LHCN-M2 (cell line): ENCODE measurements around the gene MBNL1. TPM values are rescaled to one million over a fixed set of nuclear protein-coding genes. Genes with fewer than 3 reads are reported as not detected.

Source experiments
- DNase-seq: peaks from one replicate; pipeline ENCODE4 v3.0.0-alpha.2; 2012; ENCODE audit warnings: low read depth
- total RNA-seq: library from RNA; depleted of rRNA; stranded (reverse); fragments of >200 nt; gene quantifications from 2 replicates; pipeline ENCODE4 v1.2.3, GENCODE V29; 2014

The MBNL1 gene
- total RNA-seq, 1 experiment from 2014 or later: 149 TPM

DNA sequence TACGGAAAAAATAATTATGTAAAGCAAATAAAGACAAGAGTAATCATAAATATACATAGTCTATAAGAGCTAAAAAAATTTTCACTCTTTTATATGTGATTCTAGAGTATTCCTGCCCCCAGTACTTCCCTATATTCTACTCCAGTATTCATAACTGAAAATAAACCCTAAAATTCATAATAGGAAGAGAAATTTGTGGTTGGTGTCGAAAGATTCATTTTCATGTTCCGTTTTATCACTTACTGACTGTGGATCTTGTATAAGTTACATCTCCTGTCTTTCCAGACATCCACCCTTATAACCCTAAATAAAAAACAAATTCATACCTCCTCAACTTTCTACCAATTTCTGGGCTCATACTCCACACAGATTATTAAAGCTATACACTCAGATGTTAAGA is 16.0 kb upstream of the MBNL1 start:
- DNase-seq: no peak

- DNase-seq: no peak
Observed at GRCh38 chr3:152253514-152253913, 15.2 kb upstream of the MBNL1 start.

DNA sequence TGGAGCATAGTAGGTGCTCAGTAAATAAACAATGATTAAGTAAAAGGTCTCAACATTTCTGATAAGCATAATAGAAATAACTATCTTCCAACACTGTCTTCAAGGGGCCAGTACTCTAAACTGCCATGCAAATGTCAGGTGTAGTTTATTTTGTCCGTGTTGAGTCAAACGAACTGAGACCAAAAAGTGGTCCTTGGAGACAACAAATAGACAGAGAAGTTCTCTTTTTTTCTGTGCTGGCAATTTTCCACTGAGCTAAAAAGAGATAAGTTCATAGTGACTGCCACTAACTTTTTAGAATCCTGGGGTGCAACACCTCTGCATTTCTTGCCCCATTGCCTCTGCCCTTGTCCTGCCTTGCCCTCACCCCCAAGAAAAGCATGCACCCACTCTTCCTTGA is 14.7 kb upstream of the MBNL1 start:
- DNase-seq: no peak

DNA sequence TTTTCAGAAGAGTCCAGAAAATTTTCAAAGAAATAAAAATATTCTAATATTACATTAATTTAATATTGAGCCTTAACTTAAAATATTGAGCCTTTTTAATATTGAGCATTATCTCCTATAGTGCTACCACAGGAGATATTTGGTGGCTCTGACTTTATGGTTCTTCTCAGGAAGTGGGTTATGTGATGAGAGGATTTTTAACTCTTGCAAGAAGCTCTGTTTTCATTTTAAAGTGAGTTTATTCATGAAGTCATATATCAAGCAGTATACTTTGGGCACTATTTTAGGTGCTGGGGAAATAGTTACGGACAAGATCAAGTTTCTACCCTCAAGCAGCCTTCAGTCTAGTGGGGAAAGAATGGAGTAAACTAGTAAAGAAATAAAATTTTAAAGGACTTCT is 13.4 kb upstream of the MBNL1 start:
- no peak for DNase-seq

- DNase-seq: no peak
Observed at GRCh38 chr3:152256851-152257562, 11.7 kb upstream of the MBNL1 start.

GRCh38 chr3:152257563-152258035 is 11.1 kb upstream of the MBNL1 start:
- no peak for DNase-seq

GRCh38 chr3:152258448-152259393 is 10.0 kb upstream of the MBNL1 start:
- peak; percentile 95 for DNase-seq

GRCh38 chr3:152259468-152259867 is 9.3 kb upstream of the MBNL1 start:
- no peak for DNase-seq

GRCh38 chr3:152260026-152260425 is 8.7 kb upstream of the MBNL1 start:
- DNase-seq: no peak

DNA sequence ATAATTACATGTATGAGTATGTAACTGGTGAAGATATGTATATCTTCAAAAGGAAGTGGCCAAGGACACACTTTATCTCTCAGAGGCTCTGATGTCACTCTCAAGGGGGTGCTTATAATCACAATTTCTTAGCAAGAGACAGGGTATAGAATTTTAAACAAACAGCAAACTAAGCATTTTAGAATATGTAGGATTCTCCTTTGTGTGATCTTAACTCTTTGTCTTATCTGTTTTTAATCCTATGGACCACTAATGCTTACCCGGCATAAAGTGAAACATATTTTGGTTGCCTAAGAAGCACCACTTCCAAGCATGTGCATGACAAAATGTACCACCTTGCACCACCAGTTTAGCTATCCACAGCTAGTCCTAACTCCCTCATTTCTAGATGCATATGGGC is 8.2 kb upstream of the MBNL1 start:
- no peak for DNase-seq

DNA sequence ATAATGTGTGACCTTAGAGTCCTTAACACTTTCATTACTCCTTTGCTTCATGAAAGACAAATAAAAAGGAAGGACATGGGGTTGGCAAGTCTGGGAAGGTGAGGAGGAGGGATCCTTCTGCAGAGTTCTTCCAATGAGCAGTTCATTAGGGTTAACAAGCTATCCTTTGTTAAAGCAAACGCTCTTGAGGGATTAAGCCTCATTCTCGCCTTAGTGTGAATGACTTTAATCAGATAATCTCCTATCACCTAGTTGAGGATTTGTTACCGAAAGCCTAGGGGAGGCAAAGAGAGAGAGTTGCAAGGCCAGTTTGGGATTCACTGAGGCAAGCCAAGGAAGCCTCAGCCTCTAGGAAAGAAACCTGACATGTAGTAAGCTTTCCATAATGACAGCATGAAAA is 7.4 kb upstream of the MBNL1 start:
- no peak for DNase-seq

- no peak for DNase-seq
Observed at GRCh38 chr3:152263711-152264110, 5.0 kb upstream of the MBNL1 start.

DNA sequence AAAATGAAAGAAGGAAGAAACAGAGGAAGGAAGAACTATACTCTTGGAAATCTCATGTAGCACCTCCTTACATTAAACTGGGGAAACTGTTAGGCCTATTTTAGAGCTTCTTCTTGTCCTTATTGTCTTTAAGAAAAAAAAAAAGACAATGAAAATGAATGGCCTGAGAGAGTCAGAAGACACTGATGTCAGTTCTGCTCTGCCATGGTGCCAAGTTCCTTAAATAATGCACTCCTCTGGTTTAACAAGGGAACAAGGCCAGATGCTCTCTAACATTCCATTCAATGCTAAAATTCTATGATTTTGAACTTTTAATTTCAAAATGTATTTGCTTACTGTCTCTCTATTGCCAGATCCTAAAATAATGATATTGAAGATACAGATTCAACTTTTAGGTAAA is 4.4 kb upstream of the MBNL1 start:
- no peak for DNase-seq

DNA sequence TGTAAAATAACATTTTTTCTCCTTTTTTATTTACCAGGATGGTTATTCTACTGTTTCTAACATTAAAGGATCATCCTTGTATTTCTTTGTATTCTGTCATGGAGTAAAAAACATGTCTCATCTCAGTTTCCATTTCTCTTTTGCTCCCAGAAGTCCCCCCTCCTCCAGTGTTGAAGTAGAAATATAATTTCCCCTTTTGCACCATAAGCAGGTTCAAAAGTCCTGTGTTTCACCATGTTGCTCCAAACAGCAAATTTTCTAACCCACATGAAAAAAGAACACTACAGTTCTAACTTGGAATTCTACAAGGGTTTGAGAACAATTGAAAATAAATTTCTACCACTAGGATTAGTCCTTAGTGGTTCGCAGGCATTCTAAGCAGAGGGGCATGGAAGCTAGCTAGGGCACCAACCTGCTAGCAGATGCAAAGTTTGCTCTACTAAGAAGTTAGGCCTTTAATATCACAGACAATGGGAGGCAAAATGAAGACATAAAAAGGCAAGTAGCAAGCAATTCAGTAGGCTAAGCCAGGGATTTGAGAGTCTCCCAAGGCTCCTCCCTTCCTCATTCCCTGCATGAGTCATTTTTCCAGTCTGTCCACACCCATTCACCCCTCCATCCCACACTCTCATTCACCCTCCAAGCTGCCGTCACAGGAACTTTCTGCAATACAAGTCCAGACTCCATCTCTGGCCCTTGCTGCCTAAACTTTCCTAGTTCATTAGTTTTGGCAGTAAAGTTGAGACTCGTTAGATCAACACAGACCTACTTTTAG is 2.3 kb upstream of the MBNL1 start:
- peak; percentile 94 for DNase-seq

- DNase-seq: no peak
Observed at GRCh38 chr3:152267831-152268554, 736 bp upstream of the MBNL1 start.

DNA sequence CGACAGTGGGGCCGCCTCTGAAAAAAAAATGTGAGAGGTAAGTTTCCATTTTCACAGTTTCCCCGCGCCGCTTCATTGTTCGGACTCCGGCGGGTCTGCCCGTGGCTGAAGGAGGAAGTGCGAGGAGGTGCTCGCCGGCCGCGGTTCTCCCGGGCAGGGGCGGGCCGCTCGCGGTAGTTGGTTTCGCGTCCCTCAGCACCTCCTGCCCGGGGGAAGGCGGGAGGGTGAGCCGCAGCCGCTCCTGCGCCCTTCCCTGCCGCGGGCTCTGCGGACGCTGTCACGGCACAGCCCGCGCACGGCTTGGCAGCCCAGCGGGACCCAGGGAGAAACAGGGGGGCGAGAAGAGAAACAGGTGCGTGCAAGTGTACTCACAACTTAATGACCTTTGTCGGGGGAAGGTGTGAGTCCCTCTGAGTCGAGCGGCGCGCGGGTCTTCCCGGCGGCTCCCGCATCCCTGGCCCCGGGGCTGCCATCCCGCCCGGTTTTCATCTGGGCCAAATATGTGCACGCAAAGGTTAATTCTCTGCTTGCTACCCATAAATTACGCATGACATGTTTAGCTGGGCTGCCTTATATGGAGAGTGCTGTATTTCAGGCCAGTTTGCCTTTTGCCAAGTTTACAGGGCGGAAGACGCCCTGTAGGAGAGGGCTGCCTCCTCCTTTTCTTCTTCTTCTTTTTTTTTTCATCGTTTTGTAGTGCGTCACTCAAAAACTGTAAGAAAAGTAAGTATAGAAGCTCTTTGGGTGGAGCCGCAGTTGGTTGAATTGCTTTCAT is 514 bp downstream of the MBNL1 start:
- peak; percentile 79 for DNase-seq

GRCh38 chr3:152269831-152270734 is 1.4 kb downstream of the MBNL1 start:
- DNase-seq: peak; percentile 64

DNA sequence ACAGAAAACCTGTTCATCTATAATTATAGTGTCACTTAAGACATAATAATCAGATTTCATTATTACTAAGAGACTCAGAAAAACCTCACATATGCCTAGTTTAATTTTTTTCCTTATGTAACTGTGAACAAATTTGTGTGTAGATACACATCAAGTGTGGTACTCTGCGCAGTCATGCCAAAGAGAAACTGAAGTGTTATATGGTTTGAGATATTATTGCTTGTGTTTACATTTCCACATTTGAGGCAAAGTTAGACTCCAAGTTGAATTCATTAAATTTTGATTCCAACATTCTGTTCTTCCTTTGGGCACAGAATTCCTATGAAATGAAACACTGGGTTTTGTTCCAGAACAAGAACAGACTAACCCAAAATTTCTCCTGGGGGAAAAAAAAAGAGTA is 2.2 kb downstream of the MBNL1 start:
- no peak for DNase-seq

DNA sequence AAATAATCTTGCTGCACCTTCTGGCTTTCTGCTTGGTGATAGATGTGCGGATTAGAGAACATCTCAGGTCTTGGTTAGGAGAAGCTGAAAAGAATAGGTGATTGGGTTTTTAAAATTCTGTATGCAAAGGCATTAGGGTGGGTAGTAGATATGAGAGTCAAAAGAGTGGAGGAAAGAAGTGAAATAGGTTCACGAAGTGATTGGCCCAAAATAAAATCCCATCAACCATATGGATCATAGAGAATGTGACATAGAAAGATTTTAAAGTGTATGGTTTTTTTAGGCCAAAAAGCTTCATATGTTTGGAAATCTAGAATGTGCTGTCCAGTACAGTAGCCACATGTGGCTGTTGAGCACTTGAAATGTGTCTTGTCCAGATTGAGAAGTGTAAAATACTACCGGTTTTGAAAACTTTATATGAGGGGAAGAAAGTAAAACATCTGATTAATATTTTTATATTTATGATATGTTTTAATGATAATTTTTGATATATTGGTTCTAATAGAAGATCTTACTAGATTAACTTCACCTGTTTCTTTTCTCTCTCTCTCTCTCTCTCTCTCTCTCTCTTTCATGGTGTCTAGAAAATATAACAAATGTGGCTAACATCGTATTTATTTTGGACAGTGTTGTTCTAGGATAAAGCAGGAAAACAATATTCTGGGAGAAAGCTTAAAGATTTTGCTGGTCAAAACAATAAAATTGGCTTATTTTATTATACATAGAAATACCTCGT is 2.9 kb downstream of the MBNL1 start:
- DNase-seq: no peak
